NCI-H2029 (cell line): ENCODE data around the gene SECISBP2.

Experiments used
- DNase-seq: peaks from one replicate; lab custom pipeline; 2025; lab: John Stamatoyannopoulos, UW

SECISBP2 gene

DNA sequence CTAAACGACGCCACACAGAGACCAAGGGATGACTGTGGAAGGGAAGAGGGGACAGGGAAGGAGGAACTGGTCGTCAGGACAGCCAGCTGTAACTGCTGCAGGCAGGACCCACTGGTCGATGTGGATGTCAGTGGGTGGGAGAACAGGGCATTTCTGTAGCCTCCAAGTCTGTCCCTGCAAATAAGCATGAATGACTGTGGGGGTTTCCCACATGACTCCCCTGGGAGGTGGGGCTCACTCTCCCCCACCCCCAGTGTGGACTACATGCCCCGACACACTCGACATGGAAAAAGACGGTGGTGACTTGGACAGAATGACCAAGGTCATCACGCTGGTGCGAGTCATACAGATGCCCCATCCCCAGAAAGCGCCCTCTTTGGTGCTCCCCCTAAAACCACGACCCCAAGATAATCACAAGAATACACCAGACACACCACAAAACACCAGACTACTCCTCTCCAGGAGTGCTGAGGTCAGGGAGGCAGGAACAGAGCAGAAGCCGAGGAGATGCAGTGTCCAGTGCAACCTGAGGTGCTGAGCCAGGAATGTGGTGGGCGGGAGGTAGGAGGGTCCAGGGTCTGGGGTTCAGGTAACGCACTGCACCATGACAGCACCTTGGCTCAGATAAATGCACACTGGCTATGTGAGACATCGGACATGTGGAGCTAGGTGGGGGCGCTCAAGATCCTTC, 64.9 kb downstream of the SECISBP2 start:
- DNase-seq, result no peak

- DNase-seq, result no peak
These were observed 65.5 kb downstream of the SECISBP2 start for GRCh38 chr9:89383721-89384300.

GRCh38 chr9:89384783-89385182, 66.5 kb downstream of the SECISBP2 start:
- DNase-seq, result no peak

GRCh38 chr9:89386206-89386605, 67.9 kb downstream of the SECISBP2 start:
- DNase-seq, result no peak

DNA sequence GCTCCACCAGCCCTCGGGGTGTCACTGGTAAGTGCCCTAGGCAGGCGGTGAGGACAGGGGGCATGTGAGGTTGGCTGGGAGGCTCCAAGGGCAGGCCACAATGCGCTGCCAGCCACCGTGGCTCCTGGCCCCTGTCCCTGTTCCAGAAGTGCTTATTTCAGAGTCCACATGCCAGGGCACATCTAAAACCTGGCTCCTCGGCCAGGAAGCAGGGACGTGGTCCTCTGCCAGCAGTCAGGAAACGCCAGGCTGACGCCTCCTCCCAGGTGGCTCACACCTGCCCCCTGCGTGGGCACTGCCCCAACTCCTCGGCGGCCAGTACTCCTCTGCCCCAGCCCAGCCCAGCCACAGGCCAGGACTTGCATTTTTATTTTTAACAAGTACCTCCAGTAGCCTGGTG, 68.5 kb downstream of the SECISBP2 start:
- DNase-seq, result peak; percentile 92

- peak; percentile 27 for DNase-seq
These were observed 69.0 kb downstream of the SECISBP2 start for GRCh38 chr9:89387197-89387849.

DNA sequence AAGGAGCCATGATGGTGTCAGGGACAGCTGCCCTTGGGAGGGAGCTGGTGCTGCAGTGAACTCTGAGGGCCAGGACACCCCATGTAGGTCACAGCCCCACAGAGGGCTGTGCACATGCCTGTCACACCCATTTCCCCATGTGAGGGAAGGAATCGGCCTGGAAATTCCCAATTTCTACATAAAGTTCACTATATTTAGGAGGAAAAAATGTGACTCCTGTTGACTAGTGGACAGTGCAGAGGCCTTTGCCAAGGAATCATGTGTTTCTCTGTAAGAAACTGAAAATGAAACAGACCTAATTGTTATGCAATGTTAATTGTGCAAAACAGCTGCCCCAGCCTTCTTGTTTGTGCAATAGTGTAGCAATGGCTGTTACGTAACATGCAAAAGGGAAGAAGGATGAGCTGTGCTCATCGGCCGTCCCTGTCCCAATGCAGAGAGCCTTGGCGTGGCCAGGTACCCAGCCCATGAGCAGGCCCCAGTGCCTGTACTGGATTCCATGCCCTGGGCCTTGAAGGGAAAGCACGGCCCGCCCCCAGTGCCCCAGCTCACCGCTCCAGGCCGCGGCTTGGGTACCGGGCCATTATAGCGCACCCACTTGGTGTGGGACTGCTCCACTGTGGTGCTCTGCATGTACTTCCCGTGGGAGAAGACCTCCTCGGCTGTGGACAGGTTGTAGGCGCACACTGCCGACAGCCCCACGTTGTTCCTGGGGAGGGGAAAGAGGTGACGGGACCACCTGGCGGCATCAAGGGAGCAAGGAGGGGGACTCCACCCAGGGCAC, 70.0 kb downstream of the SECISBP2 start:
- DNase-seq, result peak; percentile 44

GRCh38 chr9:89388868-89389177, 70.5 kb downstream of the SECISBP2 start:
- DNase-seq, result no peak

GRCh38 chr9:89390068-89390555, 71.8 kb downstream of the SECISBP2 start:
- no peak for DNase-seq

- no peak for DNase-seq
These were observed 72.3 kb downstream of the SECISBP2 start for GRCh38 chr9:89390578-89391116.

- no peak for DNase-seq
These were observed 73.3 kb downstream of the SECISBP2 start for GRCh38 chr9:89391585-89391984.

- DNase-seq, result no peak
These were observed 76.1 kb downstream of the SECISBP2 start for GRCh38 chr9:89394412-89394811.

- DNase-seq, result no peak
These were observed 77.8 kb downstream of the SECISBP2 start for GRCh38 chr9:89395931-89396710.

DNA sequence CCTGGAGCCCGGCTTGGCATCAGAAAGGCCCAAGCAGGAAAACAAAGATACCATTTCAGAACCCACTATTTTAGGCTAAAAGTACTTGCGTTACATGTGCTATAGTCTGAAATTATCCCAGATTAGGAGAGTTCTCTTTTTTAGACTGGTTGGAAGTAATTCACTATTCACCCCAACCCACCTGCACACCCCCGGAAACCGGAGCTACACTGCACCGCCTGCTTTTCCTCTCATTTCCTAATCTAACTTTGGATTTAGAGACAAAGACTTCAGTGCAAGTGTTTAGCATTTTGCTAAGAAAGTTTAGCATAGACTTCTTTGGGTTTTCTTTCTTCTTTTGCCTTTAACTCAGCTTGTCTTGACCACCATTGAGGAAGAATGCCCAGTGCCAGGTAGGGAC, 79.2 kb downstream of the SECISBP2 start:
- DNase-seq, result no peak

DNA sequence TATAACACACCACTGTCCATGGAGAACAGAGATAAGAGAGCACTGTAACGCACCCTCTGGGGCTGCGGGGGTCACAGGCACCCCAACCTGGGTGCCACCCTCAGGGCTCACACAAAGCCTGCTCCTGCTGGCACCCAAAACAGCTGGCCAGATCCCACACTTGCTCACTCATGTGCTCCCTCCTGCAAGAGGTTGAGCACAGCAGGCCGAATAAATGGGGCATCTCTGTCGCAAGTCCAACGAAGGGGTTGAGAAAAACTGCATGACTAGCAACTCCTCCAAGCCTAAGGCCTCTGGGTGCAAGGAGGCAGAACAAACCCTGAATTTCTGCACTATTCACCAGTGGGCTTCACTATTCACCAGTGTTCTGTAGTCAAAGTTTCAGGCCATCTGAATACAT, 80.3 kb downstream of the SECISBP2 start:
- DNase-seq, result no peak

- no peak for DNase-seq
These were observed 82.3 kb downstream of the SECISBP2 start for GRCh38 chr9:89400403-89401116.

DNA sequence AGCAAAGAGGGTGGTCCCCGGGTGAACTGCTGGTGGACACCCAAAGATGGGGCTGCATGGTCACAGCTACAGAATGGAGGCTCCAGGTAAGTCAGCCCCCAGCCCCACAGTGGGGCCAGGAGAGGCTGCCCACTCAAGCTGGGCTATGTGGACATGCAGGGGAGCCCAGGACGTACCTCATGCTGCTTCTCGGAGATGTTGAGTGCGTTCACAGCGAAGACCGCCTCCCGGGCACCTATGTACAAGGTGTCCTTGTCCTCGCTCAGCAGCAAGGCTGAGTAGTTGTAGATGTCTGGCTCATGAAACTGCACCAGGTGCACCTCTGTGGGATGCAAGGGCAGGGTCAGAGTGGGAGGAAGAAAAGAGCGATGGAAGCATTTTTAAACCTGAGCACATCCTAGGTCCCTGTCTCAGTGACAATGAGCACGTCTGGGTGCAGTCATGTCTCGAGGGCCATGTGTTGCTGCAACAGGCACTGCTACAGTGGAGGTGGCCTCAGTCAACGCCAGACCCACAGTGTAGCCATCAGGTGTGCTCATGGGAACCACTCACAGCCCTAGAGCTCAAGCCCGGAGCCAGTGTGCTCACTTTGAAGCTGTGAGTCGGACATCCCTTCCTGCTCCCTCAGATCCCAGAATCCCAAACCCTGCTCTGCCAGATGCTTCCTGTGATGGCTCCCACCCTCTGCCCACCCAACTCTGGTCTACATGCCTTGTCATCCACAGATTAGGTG, 84.6 kb downstream of the SECISBP2 start:
- no peak for DNase-seq

DNA sequence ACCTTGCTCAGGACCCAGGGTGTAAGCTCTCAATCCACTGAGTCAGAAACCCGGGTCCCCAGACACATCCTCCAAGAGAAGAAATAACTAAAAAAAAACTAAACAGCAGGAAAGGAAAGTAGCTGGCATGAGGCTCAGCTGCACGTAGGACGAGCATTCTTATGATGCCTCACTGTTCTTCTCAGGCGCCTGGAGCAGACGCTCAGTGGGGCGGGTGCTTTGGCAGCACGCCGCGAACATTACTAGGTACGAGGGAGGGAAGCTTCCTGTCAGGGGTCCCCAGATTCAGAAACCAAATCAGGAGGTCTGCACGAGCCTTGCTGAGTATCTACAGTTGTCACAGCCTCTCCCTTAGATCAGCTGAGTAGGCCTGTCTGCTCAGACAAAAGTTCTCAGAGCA, 85.8 kb downstream of the SECISBP2 start:
- no peak for DNase-seq

- no peak for DNase-seq
These were observed 87.5 kb downstream of the SECISBP2 start for GRCh38 chr9:89405826-89406225.

- DNase-seq, result no peak
These were observed 88.8 kb downstream of the SECISBP2 start for GRCh38 chr9:89407070-89407469.
